Activated CD4-positive, alpha-beta T cell treated with anti-CD3 and anti-CD28 coated beads, Interleukin-2, amount 10 ng/mL, durations not matched to agents 7 days and 5 days (primary cell): ENCODE results near the gene NTF4. TPM values are rescaled to one million over a fixed set of nuclear protein-coding genes. Genes with fewer than 3 reads are reported as not detected.
"Not testable (repeated sequence)": the region's sequence is repeated elsewhere in the genome, so short reads cannot be mapped to it uniquely, and the experiment has no call there.

Source experiments
- CTCF ChIA-PET: fragments of 350-600 bp; sonication (Branson Sonifier 250); formaldehyde crosslinking; loops from one replicate; lab custom pipeline; 2021; ENCODE audit warnings: antibody characterized with exemption; lab: Charles Lee
- POLR2A ChIA-PET: fragments of 350-600 bp; sonication (Branson Sonifier 250); formaldehyde crosslinking; loops from one replicate; lab custom pipeline; 2021; ENCODE audit warnings: antibody characterized with exemption; lab: Charles Lee
- DNase-seq: peaks from one replicate; pipeline ENCODE4 v3.0.0-alpha.2; 2020
- H3K27ac Mint-ChIP-seq: one replicate; pipeline ENCODE4 v1.8.0; 2021; ENCODE audit warnings: mild to moderate bottlenecking, moderate library complexity, mixed read lengths
- H3K27me3 Mint-ChIP-seq: one replicate; pipeline ENCODE4 v1.8.0; 2021; ENCODE audit warnings: mixed read lengths
- H3K36me3 Mint-ChIP-seq: one replicate; pipeline ENCODE4 v1.8.0; 2021; ENCODE audit warnings: low read depth, mixed read lengths
- H3K4me1 Mint-ChIP-seq: one replicate; pipeline ENCODE4 v1.8.0; 2021; ENCODE audit warnings: mixed read lengths
- H3K4me3 Mint-ChIP-seq: one replicate; pipeline ENCODE4 v1.8.0; 2021; ENCODE audit warnings: mild to moderate bottlenecking, moderate library complexity, mixed read lengths
- H3K9me3 Mint-ChIP-seq: one replicate; pipeline ENCODE4 v1.8.0; 2021; ENCODE audit warnings: mixed read lengths
- total RNA-seq, 2 experiments: library from RNA; stranded (reverse); gene quantifications; one replicate each; pipeline ENCODE4 v1.2.3, GENCODE V29; 2021

NTF4 gene
- total RNA-seq, 2 experiments from 2014 or later = not detected

DNA sequence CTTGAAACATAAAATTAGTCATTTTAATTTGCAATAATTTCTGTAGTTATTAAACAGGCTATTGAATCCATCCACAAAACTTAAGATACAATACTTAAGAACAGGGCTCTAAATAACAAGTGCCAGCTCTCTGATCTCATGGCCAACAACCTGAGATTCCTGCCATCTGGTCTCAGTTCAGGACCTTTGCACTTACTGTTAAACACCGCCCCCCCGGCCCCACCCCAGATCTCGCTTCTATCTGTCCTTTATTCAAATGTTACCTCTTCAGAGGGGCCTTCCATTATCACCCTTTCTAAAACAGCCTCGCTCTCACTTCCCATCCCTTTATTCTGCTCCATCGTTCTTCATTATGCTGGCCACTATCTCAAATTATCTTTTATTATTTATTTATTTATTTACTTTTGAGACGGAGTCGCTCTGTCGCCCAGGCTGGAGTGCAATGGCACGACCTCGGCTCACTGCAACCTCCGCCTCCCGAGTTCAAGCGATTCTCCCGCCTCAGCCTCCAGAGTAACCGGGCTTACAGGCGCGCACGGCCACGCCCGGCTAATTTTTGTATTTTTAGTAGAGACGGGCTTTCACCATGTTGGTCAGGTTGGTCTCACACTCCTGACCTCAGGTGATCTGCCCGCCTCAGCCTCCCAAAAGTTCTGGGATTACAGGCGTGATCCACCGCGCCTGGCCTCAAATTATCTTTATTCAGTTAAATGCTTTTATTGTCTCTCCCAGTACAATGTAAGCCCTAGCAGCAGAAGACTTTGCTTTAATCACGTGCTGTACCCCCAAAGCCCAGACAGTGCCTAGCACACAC is 19.8 kb upstream of the NTF4 start:
- no peaks in the 10 kb centered on the region for H3K9me3 Mint-ChIP-seq
- no peak for DNase-seq
- peak overlapping the region; percentile 94 for H3K27ac Mint-ChIP-seq
- peaks cover 29% of the 10 kb centered on the region for H3K36me3 Mint-ChIP-seq
- peaks cover 1% of the 10 kb centered on the region for H3K27me3 Mint-ChIP-seq
- CTCF ChIA-PET = interaction anchor here (2.0 kb wide), 1 partner anchor 91 kb away, joined by 4 read pairs; the partner anchor contains the start of gene RUVBL2
- POLR2A ChIA-PET = no interaction called here
- peak overlapping the region; percentile 95 for H3K4me3 Mint-ChIP-seq
- peaks cover 31% of the 10 kb centered on the region for H3K4me1 Mint-ChIP-seq

DNA sequence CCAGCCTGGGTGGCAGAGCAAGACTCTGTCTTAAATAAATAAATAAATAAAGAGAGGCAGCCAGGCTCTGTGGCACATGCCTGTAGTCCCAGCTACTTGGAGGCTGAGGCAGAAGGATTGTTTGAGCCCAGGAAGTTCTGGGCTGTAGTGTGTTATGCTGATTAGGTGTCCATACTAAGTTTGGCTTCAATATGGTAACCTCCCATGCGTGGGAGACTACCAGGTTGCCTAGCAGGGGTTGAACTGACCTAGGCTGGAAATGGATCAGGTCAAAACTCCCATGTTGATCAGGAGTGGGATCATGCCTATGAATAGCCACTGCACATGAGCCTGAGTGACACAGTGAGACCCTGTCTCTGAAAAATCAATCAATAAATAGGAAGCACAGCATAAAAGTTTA is 16.7 kb upstream of the NTF4 start:
- peaks cover 1% of the 10 kb centered on the region for H3K27me3 Mint-ChIP-seq
- peaks cover 15% of the 10 kb centered on the region for H3K4me1 Mint-ChIP-seq
- no peak overlapping the region for H3K4me3 Mint-ChIP-seq
- ChIA-PET CTCF (no interaction called here), POLR2A (no interaction called here)
- H3K27ac Mint-ChIP-seq = no peak overlapping the region
- DNase-seq = no peak
- H3K36me3 Mint-ChIP-seq = peaks cover 5% of the 10 kb centered on the region
- no peaks in the 10 kb centered on the region for H3K9me3 Mint-ChIP-seq

DNA sequence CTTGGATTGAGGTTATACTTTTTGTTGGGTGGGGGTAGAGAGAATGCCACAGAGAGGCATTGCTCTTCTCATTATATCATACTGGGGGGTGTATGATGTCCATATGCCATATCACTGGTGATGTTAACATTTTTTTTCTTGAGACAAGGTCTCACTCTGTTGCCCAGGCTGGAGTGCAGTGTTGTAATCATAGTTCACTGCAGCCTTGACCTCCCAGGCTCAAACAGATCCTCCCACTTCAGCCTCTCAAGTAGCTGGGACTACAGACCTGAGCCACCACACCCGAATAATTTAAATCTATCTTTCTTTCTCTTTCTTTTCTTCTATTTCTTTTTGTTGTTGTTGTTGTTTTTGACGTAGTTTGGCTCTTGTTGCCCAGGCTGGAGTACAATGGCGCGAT is 15.8 kb upstream of the NTF4 start:
- Mint-ChIP-seq H3K27me3 (peaks cover 1% of the 10 kb centered on the region), H3K27ac (no peak overlapping the region), H3K9me3 (no peaks in the 10 kb centered on the region), H3K4me1 (peaks cover 11% of the 10 kb centered on the region), H3K36me3 (no peaks in the 10 kb centered on the region), H3K4me3 (no peak overlapping the region)
- ChIA-PET CTCF (interaction anchor here (1.6 kb wide), 1 partner anchor 18 kb away, joined by 6 read pairs; no protein-coding TSS in a partner anchor), POLR2A (no interaction called here)
- DNase-seq = no peak

DNA sequence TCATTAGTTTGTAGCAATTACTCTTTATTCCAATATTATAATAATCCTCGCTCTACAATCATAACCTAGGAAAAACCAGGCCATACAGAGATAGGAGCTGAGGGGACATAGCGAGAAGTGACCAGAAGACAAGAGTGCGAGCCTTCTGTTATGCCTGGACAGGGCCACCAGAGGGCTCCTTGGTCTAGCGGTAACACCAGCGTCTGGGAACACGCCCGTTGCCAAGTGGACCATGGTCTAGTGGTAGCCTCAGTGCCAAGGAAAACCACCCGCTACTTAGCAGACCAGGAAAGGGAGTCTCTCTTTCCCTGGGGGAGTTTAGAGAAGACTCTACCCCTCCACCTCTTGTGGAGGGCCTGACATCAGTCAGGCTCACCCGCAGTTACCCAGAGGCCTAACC is 10.3 kb upstream of the NTF4 start:
- CTCF ChIA-PET = interaction anchor here (0.7 to 2.3 kb wide), 3 partner anchors 23 to 867 kb away, joined by 3 to 7 read pairs (median 3); no protein-coding TSS in a partner anchor
- H3K36me3 Mint-ChIP-seq, POLR2A ChIA-PET, H3K4me3 Mint-ChIP-seq, H3K27ac Mint-ChIP-seq, H3K9me3 Mint-ChIP-seq, DNase-seq: not testable (repeated sequence)
- Mint-ChIP-seq H3K4me1 (peaks cover 11% of the 10 kb centered on the region), H3K27me3 (peaks cover 34% of the 10 kb centered on the region)

DNA sequence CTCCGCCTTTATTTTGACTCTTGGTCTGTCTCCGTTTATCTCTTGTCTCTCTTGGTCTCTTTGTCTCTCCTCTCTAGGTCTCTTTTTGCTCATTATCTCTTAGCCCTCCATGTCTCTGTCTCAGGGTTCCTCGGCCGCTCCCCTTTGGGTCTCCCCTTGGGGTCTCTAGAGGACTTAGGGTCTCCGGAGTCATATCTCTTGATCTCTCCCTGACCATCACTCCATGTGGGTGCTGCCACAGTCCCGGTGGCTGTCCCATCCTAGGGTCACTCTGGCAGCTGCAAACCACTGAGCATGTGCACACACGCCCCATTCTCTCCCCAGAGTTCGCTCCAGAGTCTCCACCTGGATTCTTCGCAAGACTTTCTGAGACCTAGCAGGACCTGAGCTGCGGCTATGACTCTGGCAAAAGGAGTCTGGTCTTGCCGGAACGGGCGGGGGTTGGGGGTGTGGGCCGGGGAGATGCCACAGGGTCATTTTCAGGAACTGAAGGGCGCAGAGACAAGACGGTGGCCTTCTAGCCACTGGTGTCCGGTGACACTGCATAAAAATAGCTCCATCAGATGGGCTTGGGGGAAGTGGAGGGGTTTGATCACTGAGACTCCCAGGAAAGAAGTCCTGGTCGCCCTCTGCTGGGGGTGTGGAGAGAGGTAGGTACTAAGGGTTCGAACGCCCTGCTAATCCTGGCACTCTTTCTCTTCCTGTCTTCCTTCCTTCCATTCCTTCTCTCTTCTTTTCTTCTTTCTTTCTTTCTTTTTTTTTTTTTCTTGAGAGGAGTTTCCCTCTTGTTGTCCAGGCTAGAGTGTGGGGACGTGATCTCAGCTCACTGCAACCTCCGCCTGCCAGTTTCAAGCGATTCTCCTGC is 9.1 kb upstream of the NTF4 start:
- Mint-ChIP-seq H3K4me1 (peaks cover 11% of the 10 kb centered on the region), H3K27me3 (peaks cover 43% of the 10 kb centered on the region), H3K27ac (no peak overlapping the region), H3K4me3 (no peak overlapping the region), H3K9me3 (peaks cover 6% of the 10 kb centered on the region), H3K36me3 (peaks cover 7% of the 10 kb centered on the region)
- ChIA-PET POLR2A (no interaction called here), CTCF (interaction anchor here (1.0 to 2.3 kb wide), 3 partner anchors 24 to 125 kb away, joined by 3 to 7 read pairs (median 3); partner anchors contain the start of genes GYS1 and RUVBL2)
- no peak for DNase-seq

DNA sequence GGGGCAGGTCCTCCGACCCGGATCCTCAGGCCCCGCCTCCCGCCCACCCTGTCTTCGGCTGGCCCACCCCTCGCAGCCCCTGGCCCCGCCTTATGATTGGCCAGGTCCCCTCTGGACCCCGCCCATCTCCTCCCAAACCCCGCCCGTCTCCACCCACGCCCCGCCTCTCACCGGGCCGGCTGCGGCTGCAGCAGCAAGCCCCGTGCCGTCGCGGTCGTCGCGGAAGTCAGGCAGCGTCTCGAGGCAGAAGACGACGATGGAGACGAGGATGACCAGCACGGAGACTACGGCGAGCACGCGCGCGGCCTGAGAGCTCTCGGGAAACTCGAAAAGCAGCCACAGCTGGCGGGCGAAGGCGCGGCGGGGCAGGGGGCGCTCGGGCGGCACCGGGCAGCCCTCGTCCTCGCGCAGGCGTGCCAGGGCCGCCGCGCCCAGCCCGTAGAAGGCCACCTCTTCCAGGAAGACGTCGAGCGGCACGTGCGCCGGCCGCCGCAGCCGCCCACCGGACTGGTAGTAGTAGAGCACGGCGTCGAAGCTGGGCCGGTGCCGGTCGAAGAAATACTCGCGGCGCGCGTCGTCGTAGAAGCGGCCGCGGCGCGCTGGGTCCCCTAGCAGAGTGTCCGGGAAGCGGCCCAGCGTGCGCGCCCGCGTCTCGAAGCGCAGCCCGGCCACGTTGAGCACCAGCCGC is 7.4 kb upstream of the NTF4 start:
- no peak overlapping the region for H3K4me3 Mint-ChIP-seq
- H3K36me3 Mint-ChIP-seq = peaks cover 7% of the 10 kb centered on the region
- peaks cover 11% of the 10 kb centered on the region for H3K4me1 Mint-ChIP-seq
- H3K27ac Mint-ChIP-seq = no peak overlapping the region
- peaks cover 54% of the 10 kb centered on the region for H3K27me3 Mint-ChIP-seq
- POLR2A ChIA-PET = no interaction called here
- H3K9me3 Mint-ChIP-seq = peaks cover 6% of the 10 kb centered on the region
- DNase-seq = no peak
- CTCF ChIA-PET = interaction anchor here (0.6 kb wide), 1 partner anchor 186 kb away, joined by 6 read pairs; no protein-coding TSS in a partner anchor

DNA sequence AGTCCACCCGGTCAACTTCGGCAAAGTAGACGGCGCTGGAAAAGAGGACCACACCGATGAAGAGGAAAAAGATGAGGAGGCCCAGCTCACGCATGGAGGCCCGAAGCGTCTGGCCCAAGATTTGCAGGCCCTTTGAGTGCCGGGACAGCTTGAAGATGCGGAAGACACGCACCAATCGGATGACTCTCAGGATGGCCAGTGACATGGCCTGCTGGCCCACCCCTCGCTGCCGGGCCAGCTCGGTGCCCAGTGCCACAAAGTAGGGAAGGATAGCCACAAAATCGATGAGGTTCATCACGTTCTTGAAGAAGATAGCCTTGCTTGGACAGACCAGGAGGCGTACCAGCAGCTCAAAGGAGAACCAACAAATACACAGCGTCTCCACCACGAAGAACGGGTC is 5.8 kb upstream of the NTF4 start:
- DNase-seq = no peak
- Mint-ChIP-seq H3K27ac (no peak overlapping the region), H3K27me3 (peaks cover 68% of the 10 kb centered on the region), H3K9me3 (peaks cover 6% of the 10 kb centered on the region), H3K4me3 (no peak overlapping the region), H3K36me3 (peaks cover 7% of the 10 kb centered on the region), H3K4me1 (peaks cover 11% of the 10 kb centered on the region)
- ChIA-PET CTCF (interaction anchor here (0.5 to 2.0 kb wide), 5 partner anchors 18 to 77 kb away, joined by 3 to 4 read pairs (median 3); partner anchors contain the start of genes GYS1 and RUVBL2), POLR2A (no interaction called here)

DNA sequence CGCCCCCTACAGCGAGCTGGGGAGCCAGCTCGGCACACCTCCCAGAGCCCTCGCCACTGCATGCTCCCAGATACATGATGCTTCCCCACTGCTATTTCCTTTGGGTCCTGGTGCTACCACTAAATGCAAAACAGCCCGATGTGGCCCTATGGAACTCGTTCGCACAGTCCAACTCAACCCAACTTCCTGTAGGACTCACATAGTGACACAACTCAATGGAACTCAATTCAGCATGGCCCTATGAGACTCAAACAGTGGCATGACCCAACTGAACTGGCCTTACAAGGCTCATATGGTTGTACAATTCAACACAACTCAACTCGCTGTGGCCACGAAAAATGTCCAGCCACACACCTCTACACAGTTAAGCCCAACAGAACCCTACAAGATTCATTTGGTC is 4.4 kb upstream of the NTF4 start:
- ChIA-PET CTCF (interaction anchor here (0.6 to 2.0 kb wide), 2 partner anchors 20 to 103 kb away, joined by 3 to 4 read pairs; no protein-coding TSS in a partner anchor), POLR2A (no interaction called here)
- Mint-ChIP-seq H3K36me3 (peaks cover 7% of the 10 kb centered on the region), H3K4me1 (peaks cover 11% of the 10 kb centered on the region), H3K27ac (no peak overlapping the region), H3K4me3 (no peak overlapping the region), H3K9me3 (peaks cover 6% of the 10 kb centered on the region), H3K27me3 (peaks cover 74% of the 10 kb centered on the region)
- DNase-seq = no peak

DNA sequence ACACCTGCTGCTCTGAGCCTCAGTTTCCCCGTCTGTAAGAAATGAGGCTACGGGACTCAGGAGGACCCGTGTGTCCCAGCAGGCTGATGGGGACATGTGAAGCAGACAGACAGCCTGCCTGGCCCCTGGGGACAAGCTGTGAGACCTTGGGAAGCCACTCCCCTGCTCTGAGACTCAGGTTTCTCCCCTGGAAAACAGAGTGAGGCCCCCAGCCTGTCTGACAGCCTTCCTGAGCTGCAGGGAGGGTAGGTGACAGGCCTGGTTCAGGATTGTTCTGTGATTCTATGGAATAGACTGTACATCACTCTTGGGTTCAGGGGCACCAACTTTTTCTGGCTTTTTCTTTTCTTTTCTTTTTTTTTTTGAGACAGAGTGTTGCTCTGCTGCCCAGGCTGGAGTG is 2.9 kb upstream of the NTF4 start:
- H3K4me3 Mint-ChIP-seq = no peak overlapping the region
- ChIA-PET POLR2A (no interaction called here), CTCF (no interaction called here)
- H3K36me3 Mint-ChIP-seq = no peaks in the 10 kb centered on the region
- H3K9me3 Mint-ChIP-seq = peaks cover 6% of the 10 kb centered on the region
- H3K27ac Mint-ChIP-seq = no peak overlapping the region
- peaks cover 72% of the 10 kb centered on the region for H3K27me3 Mint-ChIP-seq
- H3K4me1 Mint-ChIP-seq = peaks cover 2% of the 10 kb centered on the region
- no peak for DNase-seq

DNA sequence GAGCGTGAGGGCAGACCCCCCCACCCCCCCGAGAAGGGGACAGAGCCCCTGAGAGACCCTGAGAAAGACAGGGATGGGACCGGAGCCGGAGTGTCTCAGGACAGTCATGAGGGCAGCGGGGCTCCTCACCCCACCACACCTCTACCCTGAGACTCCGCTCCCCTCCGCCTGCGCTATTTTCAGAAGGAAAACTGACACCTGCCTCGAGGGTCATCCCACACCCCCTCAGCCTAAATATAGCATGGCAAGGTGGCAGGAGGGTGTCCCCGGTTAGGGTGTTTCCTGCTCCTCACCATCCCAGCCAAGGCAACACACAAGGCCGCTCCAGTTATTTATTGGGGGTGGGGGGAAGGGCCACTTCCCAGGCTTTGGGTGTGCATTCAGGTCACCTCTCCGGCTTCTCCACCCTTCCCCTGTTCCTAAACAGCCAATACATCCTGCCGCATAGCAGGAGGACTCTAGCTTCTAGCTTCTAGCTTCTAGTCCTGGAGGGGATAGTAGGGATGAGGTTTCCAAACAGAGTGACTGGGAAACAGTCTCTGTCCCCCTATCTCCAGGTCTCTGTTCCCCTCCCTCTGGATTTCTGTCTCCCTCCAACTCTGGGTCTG is 1.4 kb upstream of the NTF4 start:
- peaks cover 6% of the 10 kb centered on the region for H3K9me3 Mint-ChIP-seq
- no peak overlapping the region for H3K27ac Mint-ChIP-seq
- H3K27me3 Mint-ChIP-seq = peaks cover 69% of the 10 kb centered on the region
- no peak overlapping the region for H3K4me3 Mint-ChIP-seq
- ChIA-PET POLR2A (no interaction called here), CTCF (interaction anchor here (2.0 kb wide), 1 partner anchor 9 kb away, joined by 6 read pairs; no protein-coding TSS in a partner anchor)
- H3K4me1 Mint-ChIP-seq = no peaks in the 10 kb centered on the region
- no peaks in the 10 kb centered on the region for H3K36me3 Mint-ChIP-seq
- DNase-seq = no peak

DNA sequence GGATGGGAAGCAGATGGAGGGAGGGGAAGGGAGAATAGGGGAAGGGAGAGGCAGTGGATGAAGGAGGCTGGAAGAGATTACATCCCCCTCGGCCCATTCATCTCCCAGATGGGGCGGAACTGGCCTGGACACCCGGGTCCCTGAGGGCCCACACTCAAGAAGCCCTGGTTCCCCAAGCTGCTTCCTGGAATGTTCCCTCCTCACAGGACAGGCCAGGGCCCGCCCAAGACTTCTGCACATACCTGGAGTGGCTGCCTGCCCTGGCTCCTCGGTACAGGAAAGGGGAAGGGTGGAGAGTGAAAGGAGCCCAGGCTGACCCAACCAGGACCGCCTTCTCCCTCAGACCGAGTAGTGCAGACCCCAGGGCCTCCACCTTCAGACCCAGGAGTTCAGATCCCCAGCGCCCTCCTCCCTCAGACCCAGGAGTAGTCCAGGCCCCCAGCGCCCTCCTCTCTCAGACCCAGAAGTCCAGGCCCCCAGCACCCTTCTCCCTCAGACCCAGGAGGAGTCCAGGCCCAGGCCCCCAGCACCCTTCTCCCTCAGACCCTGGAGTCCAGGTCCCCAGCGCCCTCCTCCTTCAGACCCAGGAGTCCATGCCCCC is 489 bp downstream of the NTF4 start:
- Mint-ChIP-seq H3K4me3 (no peak overlapping the region), H3K36me3 (no peaks in the 10 kb centered on the region), H3K4me1 (no peaks in the 10 kb centered on the region), H3K27ac (no peak overlapping the region), H3K9me3 (no peaks in the 10 kb centered on the region), H3K27me3 (peaks cover 70% of the 10 kb centered on the region)
- ChIA-PET CTCF (no interaction called here), POLR2A (no interaction called here)
- DNase-seq = no peak
